ENCODE measurements around the gene EPB41.
"Not testable (repeated sequence)": the region's sequence is repeated elsewhere in the genome, so short reads cannot be mapped to it uniquely, and the experiment has no call there.

Gene EPB41

DNA sequence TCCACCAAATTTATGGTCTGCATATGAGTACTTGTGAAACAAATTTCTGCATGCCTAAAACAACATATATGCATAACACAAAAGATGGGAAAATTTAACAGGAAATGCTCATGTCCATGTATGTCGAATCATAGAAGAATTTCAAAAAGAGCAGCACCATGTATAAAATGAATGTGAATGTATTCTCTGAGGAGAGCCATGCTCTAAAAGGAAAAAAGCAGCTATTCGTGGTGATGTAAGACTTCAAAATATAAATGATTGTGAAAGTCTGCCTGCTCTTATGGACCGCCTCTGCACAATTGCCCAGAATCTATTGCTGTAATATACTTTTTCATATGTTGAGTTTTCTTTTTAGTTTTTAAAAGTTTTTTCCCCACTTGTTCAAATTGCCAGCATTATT is 66.8 kb downstream of the EPB41 start:
- DNase-seq (ENCODE audit: low read depth in 2 of 2) = no peak

DNA sequence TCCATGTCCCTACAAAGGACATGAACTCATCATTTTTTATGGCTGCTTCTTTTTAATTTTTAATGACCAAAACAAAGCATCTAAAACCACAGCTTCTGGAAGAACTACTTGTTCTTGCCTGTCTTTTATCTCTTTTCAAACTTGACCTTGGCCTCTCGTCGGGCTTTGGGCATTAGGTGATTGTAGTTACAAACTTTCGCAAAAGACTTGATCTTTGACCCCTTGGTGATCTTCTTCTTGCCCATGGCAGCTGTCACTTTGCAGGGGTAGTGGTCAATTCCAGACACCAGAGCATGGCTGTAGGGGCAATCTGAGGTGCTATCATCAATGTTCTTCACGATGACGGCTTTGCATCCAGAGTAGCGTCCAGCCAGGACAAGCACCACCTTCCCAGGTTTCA is 67.8 kb downstream of the EPB41 start:
- DNase-seq (ENCODE audit: low read depth in 2 of 2) = no peak

DNA sequence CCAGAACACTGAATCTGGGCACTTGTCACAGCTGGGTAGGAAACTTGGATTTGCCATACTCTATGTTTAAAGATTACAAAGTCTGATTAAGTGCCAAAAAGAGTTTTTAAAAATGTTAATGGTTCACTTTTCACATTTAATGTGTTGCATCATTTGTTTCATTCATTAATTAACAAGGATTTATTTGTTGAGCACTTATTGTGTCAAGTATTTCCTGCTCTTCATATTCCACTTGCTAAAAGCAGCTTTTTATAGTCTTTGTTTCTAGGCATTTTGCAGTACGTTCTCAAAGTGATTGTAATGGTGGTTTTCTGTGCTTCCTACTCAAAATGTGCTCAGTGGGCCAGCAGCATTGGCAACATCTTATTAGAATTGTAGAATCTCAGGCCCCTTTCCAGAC is 68.7 kb downstream of the EPB41 start:
- no peak for DNase-seq (ENCODE audit: low read depth in 2 of 2)

GRCh38 chr1:28983509-28984310 is 69.3 kb downstream of the EPB41 start:
- no peak for DNase-seq (ENCODE audit: low read depth in 2 of 2)

GRCh38 chr1:28984311-28984684 is 69.9 kb downstream of the EPB41 start:
- no peak for DNase-seq (ENCODE audit: low read depth in 2 of 2)

DNA sequence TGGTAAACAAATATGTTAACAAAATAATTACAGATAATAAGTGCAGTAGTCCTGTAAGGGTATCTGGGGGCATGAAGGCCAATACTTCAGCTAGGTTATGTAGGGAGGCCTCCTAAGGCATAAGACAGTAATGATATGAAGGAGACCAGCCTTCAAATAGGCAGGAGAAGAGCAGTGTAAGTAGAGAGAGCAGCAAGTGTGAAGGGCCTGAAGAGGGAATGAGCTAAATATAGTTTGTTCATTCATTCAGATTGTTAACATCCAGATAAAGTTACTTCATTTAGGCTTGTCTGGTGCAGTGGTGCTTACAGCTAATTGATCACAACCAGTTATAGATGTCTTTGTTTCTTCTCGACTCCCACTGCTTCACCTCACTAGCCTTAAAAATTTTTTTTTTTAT is 71.1 kb downstream of the EPB41 start:
- DNase-seq (ENCODE audit: low read depth in 2 of 2) = no peak

DNA sequence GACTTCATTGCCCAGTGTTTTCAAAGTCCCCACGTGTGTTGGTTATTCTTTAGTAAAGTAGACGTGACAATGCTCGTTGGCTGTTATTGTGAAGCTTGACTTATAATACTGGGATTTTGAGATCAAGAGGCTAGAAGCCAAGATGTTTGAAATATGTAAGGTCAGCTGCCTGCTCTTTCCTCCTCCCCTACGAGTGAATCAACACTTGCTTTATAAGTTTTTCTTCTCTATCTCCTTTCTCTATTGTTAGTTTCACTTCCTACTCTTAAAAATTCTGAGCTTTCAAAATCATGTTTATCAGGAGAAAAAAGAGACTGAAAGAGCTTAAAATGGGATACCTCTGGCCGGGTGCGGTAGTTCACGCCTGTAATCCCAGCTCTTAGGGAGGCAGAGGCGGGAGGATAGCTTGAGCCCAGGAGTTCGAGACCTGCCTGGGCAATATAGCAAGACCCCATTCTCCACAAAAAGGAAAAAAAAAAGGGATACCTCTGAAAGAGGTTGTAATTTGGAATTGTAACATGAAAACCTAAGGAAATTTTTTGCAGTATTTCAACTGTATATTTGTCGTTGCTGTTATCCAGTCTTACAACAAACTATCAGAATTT is 72.0 kb downstream of the EPB41 start:
- no peak for DNase-seq (ENCODE audit: low read depth in 2 of 2)

- DNase-seq (ENCODE audit: low read depth in 2 of 2) = no peak
Observed at GRCh38 chr1:29002792-29003191, 88.4 kb downstream of the EPB41 start.

DNA sequence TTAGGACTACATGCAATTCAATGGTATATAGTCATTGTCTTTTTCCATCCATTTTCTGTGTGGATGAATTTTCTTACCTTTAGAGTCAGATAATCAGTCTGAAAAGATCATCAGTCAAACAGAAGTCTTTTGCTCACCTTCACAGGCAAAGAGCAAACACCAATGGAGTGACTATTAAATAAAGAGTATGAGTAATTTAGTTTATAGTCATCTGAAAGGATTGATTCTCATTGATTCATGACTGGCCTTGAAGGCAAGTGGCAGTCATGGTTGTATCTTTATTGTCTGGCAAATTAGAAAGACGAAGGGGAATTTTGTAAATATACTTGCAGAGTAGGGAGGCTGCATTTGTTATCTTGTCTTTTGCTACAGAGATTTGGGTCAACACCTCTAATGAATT is 89.9 kb downstream of the EPB41 start:
- DNase-seq (ENCODE audit: low read depth in 2 of 2) = no peak

GRCh38 chr1:29004798-29005197 is 90.4 kb downstream of the EPB41 start:
- no peak for DNase-seq (ENCODE audit: low read depth in 2 of 2)

DNA sequence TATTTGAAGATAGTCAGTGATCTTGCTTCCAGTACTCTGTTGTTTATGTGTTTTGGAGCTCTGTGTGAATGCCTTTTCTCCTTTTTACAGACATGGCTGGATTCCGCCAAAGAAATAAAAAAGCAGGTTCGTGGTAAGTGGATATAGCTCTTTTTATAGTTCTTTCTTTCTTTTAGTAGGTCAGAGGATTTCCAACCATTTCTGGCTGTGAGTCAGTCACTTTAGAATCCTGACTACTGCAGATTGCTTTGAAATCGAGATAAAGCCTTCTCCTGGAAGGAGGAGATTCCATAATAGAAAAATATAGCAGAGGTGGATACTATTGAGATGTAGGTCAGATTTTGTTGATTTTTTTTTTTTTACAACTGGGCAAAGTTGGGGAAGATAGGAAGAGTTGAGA is 97.4 kb downstream of the EPB41 start:
- no peak for DNase-seq (ENCODE audit: low read depth in 2 of 2)

- no peak for DNase-seq (ENCODE audit: low read depth in 2 of 2)
Observed at GRCh38 chr1:29017235-29017634, 102.9 kb downstream of the EPB41 start.

DNA sequence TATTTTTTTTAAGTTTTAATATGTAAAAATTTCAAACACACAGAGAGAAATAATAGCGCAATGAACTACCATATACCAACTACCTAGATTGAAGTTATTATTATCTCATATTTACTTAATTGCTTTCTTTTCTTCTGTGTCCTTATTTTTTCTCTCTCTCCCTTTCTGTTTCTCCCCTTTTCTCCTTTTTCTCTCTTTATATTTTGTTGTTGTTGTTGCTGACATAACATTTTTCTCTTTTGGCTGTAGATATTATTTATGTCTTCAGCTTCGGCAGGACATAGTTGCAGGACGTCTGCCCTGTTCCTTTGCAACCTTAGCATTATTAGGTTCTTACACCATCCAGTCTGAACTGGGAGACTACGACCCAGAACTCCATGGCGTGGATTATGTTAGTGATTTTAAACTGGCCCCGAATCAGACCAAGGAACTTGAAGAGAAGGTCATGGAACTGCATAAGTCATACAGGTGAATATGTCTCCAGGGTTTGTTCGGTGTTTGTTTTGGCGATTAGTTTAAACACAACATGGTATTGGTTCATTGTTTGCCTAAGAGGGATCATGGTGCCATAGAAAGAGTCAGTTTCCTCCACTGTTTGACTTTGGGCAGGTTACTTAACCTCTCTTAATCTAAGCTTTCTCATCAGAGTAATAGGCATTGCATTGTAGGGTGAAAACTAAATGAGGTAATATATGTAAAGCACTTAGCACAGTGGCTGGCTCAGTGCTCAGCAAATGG is 103.8 kb downstream of the EPB41 start:
- DNase-seq (ENCODE audit: low read depth in 2 of 2) = no peak

- DNase-seq (ENCODE audit: low read depth in 2 of 2) = no peak
Observed at GRCh38 chr1:29022620-29023019, 108.3 kb downstream of the EPB41 start.

- DNase-seq (ENCODE audit: low read depth in 2 of 2) = no peak
Observed at GRCh38 chr1:29029667-29030066, 115.3 kb downstream of the EPB41 start.

DNA sequence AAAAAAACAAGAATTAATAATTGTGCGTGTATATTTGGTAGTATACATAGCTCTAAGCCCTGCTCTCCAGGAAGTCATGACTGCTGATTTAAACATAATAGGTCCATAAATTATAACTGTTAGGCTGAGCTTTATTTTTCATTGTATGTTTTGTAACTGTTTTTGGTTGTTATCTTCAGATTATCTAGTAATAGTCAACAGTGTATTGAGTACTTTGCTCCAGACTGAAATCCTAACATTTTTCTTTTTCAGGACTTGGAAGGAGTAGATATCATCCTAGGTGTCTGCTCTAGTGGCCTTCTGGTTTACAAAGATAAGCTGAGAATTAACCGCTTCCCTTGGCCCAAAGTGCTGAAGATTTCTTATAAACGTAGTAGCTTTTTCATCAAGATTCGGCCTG is 118.5 kb downstream of the EPB41 start:
- no peak for DNase-seq (ENCODE audit: low read depth in 2 of 2)

- DNase-seq (ENCODE audit: low read depth in 2 of 2) = peak in 1 of 2 experiments; percentile 13
Observed at GRCh38 chr1:29033829-29034466, 119.6 kb downstream of the EPB41 start.

DNA sequence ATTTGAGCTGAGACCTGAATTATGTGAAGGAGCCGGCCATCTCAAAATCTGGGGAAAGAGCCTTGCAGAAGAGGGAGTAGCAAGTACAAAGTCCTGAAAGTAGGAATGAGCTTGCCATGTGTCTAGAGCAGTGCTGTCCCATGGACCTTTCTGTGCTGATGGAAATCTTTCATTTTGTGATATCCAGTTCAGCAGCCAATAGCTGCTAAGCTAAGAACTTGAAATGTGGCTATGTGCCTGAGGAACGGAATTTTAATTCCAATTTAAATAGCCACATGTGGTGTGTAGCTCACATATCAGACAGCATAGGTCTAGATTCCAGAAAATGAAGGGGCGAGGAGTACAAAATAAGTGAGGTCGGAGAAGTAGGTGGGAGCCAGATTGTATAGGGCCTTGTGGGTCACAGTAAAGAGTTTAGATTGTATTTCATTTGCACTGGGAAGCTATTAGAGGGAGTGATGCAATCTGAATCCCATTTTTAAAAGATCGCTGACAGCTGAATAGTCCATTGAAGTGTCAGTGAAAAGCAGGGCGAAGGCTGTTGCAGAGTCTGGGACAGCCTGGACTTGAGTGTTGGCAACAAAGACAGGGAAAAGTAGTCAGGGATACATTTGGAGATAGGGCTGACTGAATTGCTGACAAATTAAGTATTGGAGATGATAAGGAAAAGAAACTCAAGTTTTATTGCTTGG is 129.1 kb downstream of the EPB41 start:
- DNase-seq (ENCODE audit: low read depth in 2 of 2) = peak in 1 of 2 experiments; percentile 40

- DNase-seq (ENCODE audit: low read depth in 2 of 2) = no peak
Observed at GRCh38 chr1:29044010-29044409, 129.6 kb downstream of the EPB41 start.

DNA sequence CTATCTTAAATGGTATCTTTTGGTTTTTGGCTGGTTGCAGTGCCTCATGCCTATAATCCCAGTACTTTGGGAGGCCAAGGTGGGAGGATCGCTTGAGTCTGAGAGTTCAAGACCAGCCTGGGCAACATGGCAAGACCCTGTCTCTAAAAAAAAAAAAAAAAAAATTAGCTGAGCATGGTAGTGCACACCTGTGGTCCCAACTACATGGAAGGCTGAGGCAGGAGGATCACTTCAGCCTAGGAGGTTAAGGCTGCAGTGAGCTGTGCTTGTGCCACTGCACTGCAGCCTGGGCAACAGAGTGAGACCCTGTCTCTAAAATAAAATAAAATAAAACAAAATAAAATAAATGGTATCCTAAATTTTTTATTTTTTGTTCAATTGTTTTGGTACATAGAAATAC is 131.3 kb downstream of the EPB41 start:
- not testable (repeated sequence) for DNase-seq (ENCODE audit: low read depth in 2 of 2)

- no peak for DNase-seq (ENCODE audit: low read depth in 2 of 2)
Observed at GRCh38 chr1:29047142-29047541, 132.8 kb downstream of the EPB41 start.

GRCh38 chr1:29050166-29050565 is 135.8 kb downstream of the EPB41 start:
- no peak for DNase-seq (ENCODE audit: low read depth in 2 of 2)
